Liver (tissue), 3 donors: ENCODE results near the gene C14orf132.

ENCODE experiments used
- EGR1 ChIP-seq, 2 donors: IDR thresholded peaks; 2 replicates each; pipeline ENCODE4 v1.6.1; 2016 to 2018; ENCODE audit warnings: antibody characterized with exemption in 2 of 2, low read depth in 2 of 2
- FOXA1 ChIP-seq: IDR thresholded peaks from 2 replicates; pipeline ENCODE4 v1.6.1; 2016; ENCODE audit warnings: antibody characterized with exemption
- GABPA ChIP-seq, 2 donors: IDR thresholded peaks in 1 of 2; conservative IDR thresholded peaks in 1 of 2; 2 replicates each; pipeline ENCODE4 v1.6.1; 2016; ENCODE audit warnings: antibody characterized with exemption in 2 of 2, mild to moderate bottlenecking in 1 of 2, moderate library complexity in 1 of 2
- JUND ChIP-seq, 2 donors: IDR thresholded peaks; 2 replicates each; pipeline ENCODE4 v1.6.1; 2016; ENCODE audit warnings: antibody characterized with exemption in 2 of 2
- RAD21 ChIP-seq, 2 donors: IDR thresholded peaks; 2 replicates each; pipeline ENCODE4 v1.6.1; 2016; ENCODE audit warnings: antibody characterized with exemption in 2 of 2, mild to moderate bottlenecking in 2 of 2
- SP1 ChIP-seq: IDR thresholded peaks from 2 replicates; pipeline ENCODE4 v1.6.1; 2018; ENCODE audit warnings: antibody characterized with exemption, mild to moderate bottlenecking
- TAF1 ChIP-seq: conservative IDR thresholded peaks from 2 replicates; pipeline ENCODE4 v1.6.1; 2016; ENCODE audit warnings: antibody characterized with exemption, mild to moderate bottlenecking
- YY1 ChIP-seq: IDR thresholded peaks from 2 replicates; pipeline ENCODE4 v1.6.1; 2016; ENCODE audit warnings: antibody characterized with exemption, mild to moderate bottlenecking
- TF ChIP-seq, protein P1 (sequence below): fragments of 150-350 bp; IDR thresholded peaks from 2 replicates; pipeline ENCODE4 v1.5.1; 2017; ENCODE audit warnings: improper control_type of control experiment, low read depth, low read length; ENCODE audit not compliant: missing input control
- TF ChIP-seq, protein P2 (sequence below): IDR thresholded peaks from 2 replicates; pipeline ENCODE4 v1.6.1; 2016; ENCODE audit warnings: antibody characterized with exemption
- TF ChIP-seq, protein P3 (sequence below): IDR thresholded peaks from 2 replicates; pipeline ENCODE4 v1.6.1; 2016; ENCODE audit warnings: antibody characterized with exemption
- TF ChIP-seq, protein P4 (sequence below): IDR thresholded peaks from 2 replicates; pipeline ENCODE4 v1.6.1; 2016; ENCODE audit warnings: antibody characterized with exemption, mild to moderate bottlenecking
- TF ChIP-seq, protein P5 (sequence below): IDR thresholded peaks from 2 replicates; pipeline ENCODE4 v1.6.1; 2016; ENCODE audit warnings: antibody characterized with exemption
- donor health status: healthy.
- donor health status: healthy.

DNA sequence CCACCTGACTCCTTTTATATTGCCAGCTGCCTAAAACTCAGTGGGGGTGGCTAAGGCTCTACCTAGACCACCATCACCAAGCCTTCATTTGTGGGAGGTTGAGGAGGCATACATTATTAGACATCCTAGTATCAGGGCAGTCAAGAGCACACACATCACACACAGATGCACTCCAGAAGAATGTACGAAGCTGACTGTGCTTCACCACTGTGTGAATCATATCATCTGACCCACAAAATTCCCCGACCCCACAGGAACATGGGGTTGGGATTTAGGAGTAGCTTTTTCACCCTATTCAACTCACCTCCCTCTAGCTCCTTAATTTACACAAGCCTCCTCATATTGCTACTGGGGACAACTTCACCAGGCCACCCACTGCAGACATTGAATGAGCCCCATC is 100.7 kb downstream of the C14orf132 start:
- TF ChIP-seq GABPA (IDR thresholded peaks at IDR 0.05 in 1 of 2, conservative IDR thresholded peaks at IDR 0.05 in 1 of 2) (no peak), YY1 (no peak), RAD21 (IDR thresholded peaks at IDR 0.05) (no peak), EGR1 (IDR thresholded peaks at IDR 0.05; ENCODE audit: low read depth in 2 of 2) (no peak), TAF1 (no peak), SP1 (no peak), JUND (IDR thresholded peaks at IDR 0.05) (no peak), FOXA1 (no peak)
- TF ChIP-seq, protein P1, sequence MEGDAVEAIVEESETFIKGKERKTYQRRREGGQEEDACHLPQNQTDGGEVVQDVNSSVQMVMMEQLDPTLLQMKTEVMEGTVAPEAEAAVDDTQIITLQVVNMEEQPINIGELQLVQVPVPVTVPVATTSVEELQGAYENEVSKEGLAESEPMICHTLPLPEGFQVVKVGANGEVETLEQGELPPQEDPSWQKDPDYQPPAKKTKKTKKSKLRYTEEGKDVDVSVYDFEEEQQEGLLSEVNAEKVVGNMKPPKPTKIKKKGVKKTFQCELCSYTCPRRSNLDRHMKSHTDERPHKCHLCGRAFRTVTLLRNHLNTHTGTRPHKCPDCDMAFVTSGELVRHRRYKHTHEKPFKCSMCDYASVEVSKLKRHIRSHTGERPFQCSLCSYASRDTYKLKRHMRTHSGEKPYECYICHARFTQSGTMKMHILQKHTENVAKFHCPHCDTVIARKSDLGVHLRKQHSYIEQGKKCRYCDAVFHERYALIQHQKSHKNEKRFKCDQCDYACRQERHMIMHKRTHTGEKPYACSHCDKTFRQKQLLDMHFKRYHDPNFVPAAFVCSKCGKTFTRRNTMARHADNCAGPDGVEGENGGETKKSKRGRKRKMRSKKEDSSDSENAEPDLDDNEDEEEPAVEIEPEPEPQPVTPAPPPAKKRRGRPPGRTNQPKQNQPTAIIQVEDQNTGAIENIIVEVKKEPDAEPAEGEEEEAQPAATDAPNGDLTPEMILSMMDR, result no peak
- TF ChIP-seq, protein P2, sequence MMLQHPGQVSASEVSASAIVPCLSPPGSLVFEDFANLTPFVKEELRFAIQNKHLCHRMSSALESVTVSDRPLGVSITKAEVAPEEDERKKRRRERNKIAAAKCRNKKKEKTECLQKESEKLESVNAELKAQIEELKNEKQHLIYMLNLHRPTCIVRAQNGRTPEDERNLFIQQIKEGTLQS, result no peak
- TF ChIP-seq, protein P3, sequence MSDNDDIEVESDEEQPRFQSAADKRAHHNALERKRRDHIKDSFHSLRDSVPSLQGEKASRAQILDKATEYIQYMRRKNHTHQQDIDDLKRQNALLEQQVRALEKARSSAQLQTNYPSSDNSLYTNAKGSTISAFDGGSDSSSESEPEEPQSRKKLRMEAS, result no peak
- TF ChIP-seq, protein P4, sequence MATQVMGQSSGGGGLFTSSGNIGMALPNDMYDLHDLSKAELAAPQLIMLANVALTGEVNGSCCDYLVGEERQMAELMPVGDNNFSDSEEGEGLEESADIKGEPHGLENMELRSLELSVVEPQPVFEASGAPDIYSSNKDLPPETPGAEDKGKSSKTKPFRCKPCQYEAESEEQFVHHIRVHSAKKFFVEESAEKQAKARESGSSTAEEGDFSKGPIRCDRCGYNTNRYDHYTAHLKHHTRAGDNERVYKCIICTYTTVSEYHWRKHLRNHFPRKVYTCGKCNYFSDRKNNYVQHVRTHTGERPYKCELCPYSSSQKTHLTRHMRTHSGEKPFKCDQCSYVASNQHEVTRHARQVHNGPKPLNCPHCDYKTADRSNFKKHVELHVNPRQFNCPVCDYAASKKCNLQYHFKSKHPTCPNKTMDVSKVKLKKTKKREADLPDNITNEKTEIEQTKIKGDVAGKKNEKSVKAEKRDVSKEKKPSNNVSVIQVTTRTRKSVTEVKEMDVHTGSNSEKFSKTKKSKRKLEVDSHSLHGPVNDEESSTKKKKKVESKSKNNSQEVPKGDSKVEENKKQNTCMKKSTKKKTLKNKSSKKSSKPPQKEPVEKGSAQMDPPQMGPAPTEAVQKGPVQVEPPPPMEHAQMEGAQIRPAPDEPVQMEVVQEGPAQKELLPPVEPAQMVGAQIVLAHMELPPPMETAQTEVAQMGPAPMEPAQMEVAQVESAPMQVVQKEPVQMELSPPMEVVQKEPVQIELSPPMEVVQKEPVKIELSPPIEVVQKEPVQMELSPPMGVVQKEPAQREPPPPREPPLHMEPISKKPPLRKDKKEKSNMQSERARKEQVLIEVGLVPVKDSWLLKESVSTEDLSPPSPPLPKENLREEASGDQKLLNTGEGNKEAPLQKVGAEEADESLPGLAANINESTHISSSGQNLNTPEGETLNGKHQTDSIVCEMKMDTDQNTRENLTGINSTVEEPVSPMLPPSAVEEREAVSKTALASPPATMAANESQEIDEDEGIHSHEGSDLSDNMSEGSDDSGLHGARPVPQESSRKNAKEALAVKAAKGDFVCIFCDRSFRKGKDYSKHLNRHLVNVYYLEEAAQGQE, result no peak
- TF ChIP-seq, protein P5, sequence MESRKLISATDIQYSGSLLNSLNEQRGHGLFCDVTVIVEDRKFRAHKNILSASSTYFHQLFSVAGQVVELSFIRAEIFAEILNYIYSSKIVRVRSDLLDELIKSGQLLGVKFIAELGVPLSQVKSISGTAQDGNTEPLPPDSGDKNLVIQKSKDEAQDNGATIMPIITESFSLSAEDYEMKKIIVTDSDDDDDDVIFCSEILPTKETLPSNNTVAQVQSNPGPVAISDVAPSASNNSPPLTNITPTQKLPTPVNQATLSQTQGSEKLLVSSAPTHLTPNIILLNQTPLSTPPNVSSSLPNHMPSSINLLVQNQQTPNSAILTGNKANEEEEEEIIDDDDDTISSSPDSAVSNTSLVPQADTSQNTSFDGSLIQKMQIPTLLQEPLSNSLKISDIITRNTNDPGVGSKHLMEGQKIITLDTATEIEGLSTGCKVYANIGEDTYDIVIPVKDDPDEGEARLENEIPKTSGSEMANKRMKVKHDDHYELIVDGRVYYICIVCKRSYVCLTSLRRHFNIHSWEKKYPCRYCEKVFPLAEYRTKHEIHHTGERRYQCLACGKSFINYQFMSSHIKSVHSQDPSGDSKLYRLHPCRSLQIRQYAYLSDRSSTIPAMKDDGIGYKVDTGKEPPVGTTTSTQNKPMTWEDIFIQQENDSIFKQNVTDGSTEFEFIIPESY, result no peak
